AG20443 (cell line): ENCODE measurements around the gene TMOD2.

Source experiments
- DNase-seq: peaks from one replicate; pipeline ENCODE4 v3.0.0; 2012; ENCODE audit warnings: low spot score, mixed read lengths

The TMOD2 gene

GRCh38 chr15:51736069-51736468, 15.3 kb upstream of the TMOD2 start:
- no peak for DNase-seq

DNA sequence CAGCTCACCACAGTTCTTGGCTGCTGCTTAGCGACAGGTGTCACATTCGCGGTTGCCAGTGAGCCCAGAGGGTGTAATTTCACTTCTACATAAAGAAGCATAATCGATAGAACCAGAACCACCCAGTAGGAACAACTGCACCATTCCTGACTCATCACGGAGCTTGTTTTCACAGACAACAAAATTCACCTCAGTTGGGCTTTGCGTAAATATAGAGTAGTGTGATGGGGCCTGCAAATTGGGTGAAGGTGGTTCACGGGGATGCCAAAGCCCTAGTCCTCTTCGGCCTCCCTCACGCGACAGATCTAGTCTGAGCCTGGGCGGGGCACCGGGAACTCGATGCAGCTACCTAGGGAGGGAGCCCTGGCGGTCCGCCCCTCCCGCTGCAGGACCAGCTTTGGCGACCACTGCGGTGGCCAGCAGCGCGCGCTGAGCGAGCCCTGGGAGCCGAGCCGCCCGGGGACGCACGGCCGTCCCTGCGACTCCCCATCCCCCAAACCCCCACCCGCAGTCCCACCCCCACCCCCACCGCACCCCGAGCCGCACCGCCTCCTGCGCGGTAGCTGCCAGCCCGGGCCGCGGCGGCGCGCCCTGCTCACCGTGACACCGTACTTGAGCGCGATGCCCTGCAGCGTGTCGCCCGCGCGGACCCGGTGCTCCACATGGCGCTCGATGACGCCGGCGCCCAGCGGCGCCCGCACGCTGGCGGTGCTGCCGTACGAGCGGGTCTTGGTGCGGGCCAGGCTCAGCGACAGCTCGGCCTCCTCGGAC, 14.5 kb upstream of the TMOD2 start:
- peak; percentile 53 for DNase-seq

DNA sequence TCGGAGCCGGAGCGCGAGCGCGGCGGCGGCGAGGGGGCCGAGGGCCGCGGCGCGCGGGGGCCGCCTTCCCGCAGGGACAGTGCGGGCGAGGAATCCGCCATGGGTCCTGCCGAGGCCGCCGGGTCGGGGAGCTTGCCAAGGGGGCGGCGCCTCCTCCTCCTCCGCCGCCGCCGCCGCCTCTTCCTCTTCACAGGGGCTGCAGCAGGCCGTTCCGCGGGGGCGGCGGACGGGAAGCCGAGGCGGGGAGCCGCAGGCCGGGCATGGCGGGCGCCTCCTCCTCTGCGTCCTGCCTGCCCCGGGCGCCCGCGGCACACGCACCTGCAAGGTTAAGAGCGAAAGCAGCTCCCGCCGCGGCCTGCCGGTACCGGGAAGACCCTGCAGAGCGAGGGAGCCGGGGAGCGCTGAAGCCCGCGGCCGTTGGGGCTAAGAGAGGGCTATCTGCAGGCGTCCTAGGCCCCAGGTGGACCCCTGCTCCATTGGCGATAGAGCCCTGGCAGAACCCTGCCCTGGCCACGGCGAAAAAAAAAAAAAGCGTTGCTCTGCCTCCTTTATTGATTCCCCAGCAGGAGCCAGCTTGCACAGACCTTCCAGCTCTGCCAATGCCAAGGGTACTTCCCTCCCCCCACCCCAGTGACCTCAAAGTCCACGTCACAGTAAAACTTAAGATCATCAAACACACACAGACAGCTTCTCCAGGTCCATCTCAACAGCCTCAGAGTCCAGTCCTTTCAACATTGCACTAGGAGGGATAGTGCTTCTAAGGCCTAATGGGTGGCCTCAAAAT, 13.7 kb upstream of the TMOD2 start, which contains the start of gene LYSMD2:
LYSMD2 (minus strand) TSS at position 134 of the 784 bp plus-strand sequence; CDS start at position 101, 33 bp downstream.
- peak; percentile 81 for DNase-seq

DNA sequence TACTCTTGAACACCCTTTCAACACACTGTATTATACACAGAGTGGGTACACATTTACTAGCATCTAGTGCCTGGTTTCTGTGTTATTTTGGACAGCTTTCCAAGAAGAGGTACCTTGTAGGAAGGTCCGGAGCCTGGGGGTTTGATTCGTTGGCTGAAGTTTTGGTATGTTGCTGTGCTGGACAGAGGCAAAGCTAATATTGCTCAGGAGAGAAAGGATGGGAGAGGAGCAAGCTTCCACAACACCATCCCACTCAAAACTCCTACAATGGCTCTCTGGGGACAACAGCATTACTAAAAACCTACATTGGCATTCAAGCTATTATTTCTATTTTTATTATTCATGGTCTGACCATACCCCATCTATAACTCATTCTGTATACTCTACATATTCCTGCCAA, 12.8 kb upstream of the TMOD2 start:
- no peak for DNase-seq

DNA sequence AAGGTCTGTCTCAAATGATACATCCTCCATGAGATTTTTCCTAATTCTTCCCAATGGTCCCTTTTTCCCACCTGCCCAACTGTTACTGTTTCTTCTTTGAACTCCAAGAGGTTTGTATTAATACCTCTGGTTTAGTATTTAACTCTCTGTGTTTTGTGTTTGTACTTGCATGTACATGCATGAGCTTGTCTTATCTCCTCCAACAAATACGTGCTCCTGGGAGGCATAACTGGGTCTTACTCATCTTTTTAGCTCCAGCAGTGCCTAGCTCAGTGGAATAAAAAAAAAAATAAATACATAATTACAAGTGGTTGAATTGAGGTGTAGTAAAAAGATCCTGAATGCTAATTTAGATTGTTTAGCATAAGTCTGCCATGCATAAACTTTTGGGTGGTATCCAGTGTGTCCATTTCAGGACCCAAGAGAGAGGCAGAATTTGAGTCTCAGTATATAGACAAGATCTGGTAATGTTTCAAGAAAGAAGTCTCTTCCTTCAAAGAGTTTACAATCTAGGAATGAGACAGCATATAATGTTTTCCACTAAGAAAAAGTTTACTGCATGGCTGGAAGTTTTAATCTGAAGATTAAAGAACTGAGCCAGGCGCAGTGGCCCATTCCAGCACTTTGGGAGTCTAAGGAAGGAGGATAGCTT, 12.2 kb upstream of the TMOD2 start:
- DNase-seq, result no peak

DNA sequence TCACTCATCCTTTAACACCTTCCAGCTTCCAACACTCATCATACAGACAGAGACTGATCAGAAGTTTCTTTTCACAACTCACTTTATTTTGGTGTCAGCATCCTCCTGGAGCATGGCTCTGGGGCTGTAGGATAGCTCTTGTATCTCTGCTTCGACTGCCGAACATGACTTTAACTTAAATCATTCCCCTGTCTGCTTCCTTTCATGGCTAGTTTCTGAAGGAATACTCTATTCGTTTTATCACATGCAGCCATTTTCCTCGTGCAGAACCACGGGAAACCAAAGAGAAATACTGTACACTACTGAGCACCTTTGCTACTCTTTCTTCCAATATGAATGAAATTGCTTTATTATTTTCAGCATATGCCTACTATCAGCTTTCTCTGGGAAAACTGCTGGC, 2.1 kb upstream of the TMOD2 start:
- no peak for DNase-seq

DNA sequence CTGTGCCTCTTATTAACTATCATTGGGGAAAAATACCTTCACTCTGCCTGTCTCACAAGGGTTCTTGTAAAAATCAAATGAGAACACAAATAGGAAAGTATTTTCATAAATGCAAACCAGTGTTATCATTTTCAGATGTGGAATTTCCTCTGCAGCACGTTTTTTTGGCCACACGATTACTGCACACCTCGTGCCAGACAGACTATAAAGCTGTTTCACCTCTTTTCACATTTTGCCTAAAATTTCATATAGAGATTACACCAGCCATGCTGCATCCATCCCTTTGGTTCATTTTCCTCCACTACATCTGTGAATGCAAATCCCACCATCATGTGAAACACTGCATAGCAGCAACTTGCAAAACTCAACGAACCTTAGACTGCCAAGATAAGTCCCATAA, 1.2 kb upstream of the TMOD2 start:
- DNase-seq, result no peak

GRCh38 chr15:51751697-51752683, 593 bp downstream of the TMOD2 start:
- DNase-seq, result peak; percentile 51

GRCh38 chr15:51752888-51753287, 1.5 kb downstream of the TMOD2 start:
- no peak for DNase-seq

- no peak for DNase-seq
These were observed 2.9 kb downstream of the TMOD2 start for GRCh38 chr15:51754267-51754666.

- DNase-seq, result no peak
These were observed 4.4 kb downstream of the TMOD2 start for GRCh38 chr15:51755790-51756189.

DNA sequence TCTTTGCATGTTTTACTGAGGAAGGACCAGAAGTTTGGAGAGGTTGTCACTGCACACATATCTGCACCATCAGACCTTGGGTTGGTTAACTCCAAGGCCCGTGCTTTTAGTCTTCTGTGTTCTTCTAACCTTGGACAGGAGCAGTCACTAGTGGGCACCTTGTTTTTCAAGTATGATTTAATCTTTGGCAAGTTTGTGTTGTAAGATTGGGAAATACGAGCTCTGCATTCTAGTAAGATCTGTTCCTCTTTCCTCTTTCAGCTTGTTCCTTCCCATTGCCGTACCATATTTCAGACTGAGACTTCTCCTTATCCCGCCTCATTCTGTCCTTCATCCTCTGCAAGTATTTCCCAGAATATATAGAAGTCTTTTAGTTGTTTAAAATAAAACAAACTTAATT, 5.1 kb downstream of the TMOD2 start:
- no peak for DNase-seq

- no peak for DNase-seq
These were observed 6.1 kb downstream of the TMOD2 start for GRCh38 chr15:51757450-51757849.

- DNase-seq, result peak; percentile 64
These were observed 7.2 kb downstream of the TMOD2 start for GRCh38 chr15:51758645-51759044.

GRCh38 chr15:51759557-51760070, 8.2 kb downstream of the TMOD2 start:
- peak; percentile 88 for DNase-seq

GRCh38 chr15:51760805-51761204, 9.4 kb downstream of the TMOD2 start:
- DNase-seq, result no peak

- no peak for DNase-seq
These were observed 14.4 kb downstream of the TMOD2 start for GRCh38 chr15:51765751-51766150.

DNA sequence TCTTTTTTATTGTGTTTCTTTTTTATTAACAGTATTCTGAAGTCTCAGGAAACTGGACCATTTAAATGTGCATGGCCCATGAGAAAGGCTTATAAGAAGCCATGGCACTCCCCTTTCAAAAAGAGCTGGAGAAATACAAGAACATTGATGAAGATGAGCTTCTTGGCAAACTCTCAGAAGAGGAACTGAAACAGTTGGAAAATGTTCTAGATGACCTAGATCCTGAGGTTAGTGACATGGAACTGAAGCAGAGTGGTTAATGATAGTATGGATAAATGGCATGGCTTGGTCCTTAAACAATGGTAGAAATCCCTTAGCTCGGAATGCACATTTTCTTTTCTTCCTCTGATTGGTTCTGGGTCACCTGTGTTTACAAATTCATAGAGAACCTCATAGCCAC, 14.9 kb downstream of the TMOD2 start:
- DNase-seq, result no peak

DNA sequence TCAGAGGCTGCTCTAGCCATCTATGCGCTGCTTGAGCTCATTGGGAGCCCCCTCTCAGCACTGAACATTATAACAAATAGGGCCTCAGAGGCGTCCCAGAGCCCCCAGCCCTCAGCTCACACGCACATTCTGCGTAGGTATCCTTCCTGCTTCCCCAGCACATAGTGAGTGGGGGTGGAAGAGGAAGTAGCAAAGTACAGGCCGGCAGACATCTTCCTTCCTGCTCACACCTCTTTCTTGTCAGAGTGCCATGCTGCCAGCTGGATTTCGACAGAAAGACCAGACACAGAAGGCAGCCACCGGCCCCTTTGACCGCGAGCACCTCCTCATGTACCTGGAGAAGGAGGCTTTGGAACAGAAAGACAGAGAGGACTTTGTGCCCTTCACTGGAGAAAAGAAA, 16.6 kb downstream of the TMOD2 start:
- no peak for DNase-seq

DNA sequence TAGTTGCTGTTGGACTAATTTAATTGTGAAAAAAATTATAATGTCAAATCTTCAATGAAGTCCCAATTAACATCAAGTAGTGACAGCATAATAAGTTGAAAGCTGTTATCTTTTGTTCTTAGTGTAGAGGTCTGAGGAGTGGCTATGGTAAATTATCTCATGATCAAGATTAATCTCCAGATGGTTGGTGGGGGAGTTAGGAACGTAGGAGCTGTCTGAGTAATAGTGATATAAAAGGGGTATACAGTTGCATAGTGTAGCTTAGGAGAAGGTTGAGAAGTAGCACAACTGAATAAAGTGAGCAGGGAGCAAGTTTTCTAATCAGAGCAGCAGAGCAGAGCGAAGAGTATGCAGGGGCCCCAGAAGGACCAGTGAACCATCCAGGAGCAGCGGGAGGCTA, 19.5 kb downstream of the TMOD2 start:
- DNase-seq, result no peak

GRCh38 chr15:51771773-51772172, 20.4 kb downstream of the TMOD2 start:
- no peak for DNase-seq
